ENCODE data around the gene CEP112. TPM values are rescaled to one million over a fixed set of nuclear protein-coding genes. Genes with fewer than 3 reads are reported as not detected.

Gene CEP112
- total and polyA plus RNA-seq, 2 of the 13 experiments (the other 11 are each of a cell fraction or from before 2014, with no cell fraction given), result 1.2 to 3.4 TPM

DNA sequence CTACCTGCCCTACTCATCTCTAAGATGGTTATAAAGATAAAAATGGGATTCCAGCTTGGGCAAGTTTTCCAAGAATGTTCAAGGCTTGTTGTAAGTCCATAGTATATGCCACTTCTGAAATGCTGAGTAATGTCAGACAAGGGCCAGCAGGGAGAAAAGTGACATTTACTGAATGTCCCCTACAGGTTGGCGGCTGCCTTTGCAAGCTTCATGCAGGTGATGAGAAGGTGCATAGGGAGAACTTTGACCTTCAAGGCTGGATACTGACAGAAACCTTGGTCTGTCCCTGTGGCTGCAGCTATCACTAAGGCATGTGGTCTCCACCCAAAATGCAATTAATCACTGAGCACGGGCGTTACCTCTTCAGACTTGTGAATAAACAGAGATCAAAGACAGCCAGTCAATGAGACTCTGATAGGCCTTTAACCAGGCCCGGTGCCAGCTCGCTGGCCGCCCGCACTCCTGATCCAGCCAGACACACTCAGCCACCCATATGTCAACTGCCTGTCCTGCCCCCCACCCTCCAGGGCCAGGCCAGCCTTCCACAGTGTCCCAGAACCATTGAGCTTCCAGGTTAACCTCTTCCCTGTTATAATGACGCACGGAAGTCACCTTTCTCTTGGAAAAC, 603.6 kb downstream of the CEP112 start (continued):
- TF ChIP-seq, protein P1, sequence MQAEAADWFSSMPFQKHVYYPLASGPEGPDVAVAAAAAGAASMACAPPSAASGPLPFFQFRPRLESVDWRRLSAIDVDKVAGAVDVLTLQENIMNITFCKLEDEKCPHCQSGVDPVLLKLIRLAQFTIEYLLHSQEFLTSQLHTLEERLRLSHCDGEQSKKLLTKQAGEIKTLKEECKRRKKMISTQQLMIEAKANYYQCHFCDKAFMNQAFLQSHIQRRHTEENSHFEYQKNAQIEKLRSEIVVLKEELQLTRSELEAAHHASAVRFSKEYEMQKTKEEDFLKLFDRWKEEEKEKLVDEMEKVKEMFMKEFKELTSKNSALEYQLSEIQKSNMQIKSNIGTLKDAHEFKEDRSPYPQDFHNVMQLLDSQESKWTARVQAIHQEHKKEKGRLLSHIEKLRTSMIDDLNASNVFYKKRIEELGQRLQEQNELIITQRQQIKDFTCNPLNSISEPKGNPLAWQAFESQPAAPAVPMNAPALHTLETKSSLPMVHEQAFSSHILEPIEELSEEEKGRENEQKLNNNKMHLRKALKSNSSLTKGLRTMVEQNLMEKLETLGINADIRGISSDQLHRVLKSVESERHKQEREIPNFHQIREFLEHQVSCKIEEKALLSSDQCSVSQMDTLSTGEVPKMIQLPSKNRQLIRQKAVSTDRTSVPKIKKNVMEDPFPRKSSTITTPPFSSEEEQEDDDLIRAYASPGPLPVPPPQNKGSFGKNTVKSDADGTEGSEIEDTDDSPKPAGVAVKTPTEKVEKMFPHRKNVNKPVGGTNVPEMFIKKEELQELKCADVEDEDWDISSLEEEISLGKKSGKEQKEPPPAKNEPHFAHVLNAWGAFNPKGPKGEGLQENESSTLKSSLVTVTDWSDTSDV (CRISPR knock-in tag; IDR thresholded peaks at IDR 0.05), result no peak
- TF ChIP-seq ZNF20 (CRISPR knock-in tag; IDR thresholded peaks at IDR 0.05), result no peak
- TF ChIP-seq KAT2B (IDR thresholded peaks at IDR 0.05; ENCODE audit: borderline replicate concordance, low read depth, low read length), result no peak
- no peak for TF ChIP-seq ZNF121 (CRISPR knock-in tag; IDR thresholded peaks at IDR 0.05)
- TF ChIP-seq ZNF350 (CRISPR knock-in tag; IDR thresholded peaks at IDR 0.05; ENCODE audit: borderline replicate concordance, low read depth), result no peak
- no peak for TF ChIP-seq MEF2D (CRISPR knock-in tag; IDR thresholded peaks at IDR 0.05)
- TF ChIP-seq ZNF761 (CRISPR knock-in tag; conservative IDR thresholded peaks at IDR 0.05), result no peak
- TF ChIP-seq ZNF670 (CRISPR knock-in tag; IDR thresholded peaks at IDR 0.05; ENCODE audit: borderline replicate concordance), result no peak
- TF ChIP-seq TP53 (CRISPR knock-in tag; conservative IDR thresholded peaks at IDR 0.05), result no peak
- TF ChIP-seq NFE2 (CRISPR knock-in tag; IDR thresholded peaks at IDR 0.05), result peak; percentile 84
- no peak for TF ChIP-seq ZNF616 (CRISPR knock-in tag; IDR thresholded peaks at IDR 0.05; ENCODE audit: low read depth)
- TF ChIP-seq ZFAT (CRISPR knock-in tag; conservative IDR thresholded peaks at IDR 0.05), result no peak
- TF ChIP-seq, protein P2, sequence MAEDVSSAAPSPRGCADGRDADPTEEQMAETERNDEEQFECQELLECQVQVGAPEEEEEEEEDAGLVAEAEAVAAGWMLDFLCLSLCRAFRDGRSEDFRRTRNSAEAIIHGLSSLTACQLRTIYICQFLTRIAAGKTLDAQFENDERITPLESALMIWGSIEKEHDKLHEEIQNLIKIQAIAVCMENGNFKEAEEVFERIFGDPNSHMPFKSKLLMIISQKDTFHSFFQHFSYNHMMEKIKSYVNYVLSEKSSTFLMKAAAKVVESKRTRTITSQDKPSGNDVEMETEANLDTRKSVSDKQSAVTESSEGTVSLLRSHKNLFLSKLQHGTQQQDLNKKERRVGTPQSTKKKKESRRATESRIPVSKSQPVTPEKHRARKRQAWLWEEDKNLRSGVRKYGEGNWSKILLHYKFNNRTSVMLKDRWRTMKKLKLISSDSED (CRISPR knock-in tag; IDR thresholded peaks at IDR 0.05), result no peak
- no peak for TF ChIP-seq SNRNP70 (IDR thresholded peaks at IDR 0.05; ENCODE audit: low read depth, low read length)
- no peak for TF ChIP-seq ZNF549 (CRISPR knock-in tag; IDR thresholded peaks at IDR 0.05)
- no peak for TF ChIP-seq POLR2A (IDR thresholded peaks at IDR 0.05; ENCODE audit: insufficient read depth in 1 of 2, low read depth in 2 of 2, low read length in 2 of 2)
- no peak for TF ChIP-seq ARNTL (CRISPR knock-in tag; IDR thresholded peaks at IDR 0.05)
- TF ChIP-seq, protein P3, sequence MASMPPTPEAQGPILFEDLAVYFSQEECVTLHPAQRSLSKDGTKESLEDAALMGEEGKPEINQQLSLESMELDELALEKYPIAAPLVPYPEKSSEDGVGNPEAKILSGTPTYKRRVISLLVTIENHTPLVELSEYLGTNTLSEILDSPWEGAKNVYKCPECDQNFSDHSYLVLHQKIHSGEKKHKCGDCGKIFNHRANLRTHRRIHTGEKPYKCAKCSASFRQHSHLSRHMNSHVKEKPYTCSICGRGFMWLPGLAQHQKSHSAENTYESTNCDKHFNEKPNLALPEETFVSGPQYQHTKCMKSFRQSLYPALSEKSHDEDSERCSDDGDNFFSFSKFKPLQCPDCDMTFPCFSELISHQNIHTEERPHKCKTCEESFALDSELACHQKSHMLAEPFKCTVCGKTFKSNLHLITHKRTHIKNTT (CRISPR knock-in tag; IDR thresholded peaks at IDR 0.05), result no peak
- no peak for TF ChIP-seq AHR (CRISPR knock-in tag; IDR thresholded peaks at IDR 0.05)
- TF ChIP-seq ZNF780A (CRISPR knock-in tag; IDR thresholded peaks at IDR 0.05), result 0 out of 2 replicates have a peak, but pooled peaks have one; percentile 8
- no peak for TF ChIP-seq NONO (IDR thresholded peaks at IDR 0.05)
- no peak for TF ChIP-seq NONO (CRISPR knock-in tag; conservative IDR thresholded peaks at IDR 0.05)
- TF ChIP-seq TAF1 (CRISPR knock-in tag; IDR thresholded peaks at IDR 0.05), result 0 out of 2 replicates have a peak, but pooled peaks have one; percentile 22
- TF ChIP-seq, protein P4, sequence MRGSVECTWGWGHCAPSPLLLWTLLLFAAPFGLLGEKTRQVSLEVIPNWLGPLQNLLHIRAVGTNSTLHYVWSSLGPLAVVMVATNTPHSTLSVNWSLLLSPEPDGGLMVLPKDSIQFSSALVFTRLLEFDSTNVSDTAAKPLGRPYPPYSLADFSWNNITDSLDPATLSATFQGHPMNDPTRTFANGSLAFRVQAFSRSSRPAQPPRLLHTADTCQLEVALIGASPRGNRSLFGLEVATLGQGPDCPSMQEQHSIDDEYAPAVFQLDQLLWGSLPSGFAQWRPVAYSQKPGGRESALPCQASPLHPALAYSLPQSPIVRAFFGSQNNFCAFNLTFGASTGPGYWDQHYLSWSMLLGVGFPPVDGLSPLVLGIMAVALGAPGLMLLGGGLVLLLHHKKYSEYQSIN (CRISPR knock-in tag; IDR thresholded peaks at IDR 0.05; ENCODE audit: borderline replicate concordance), result no peak
- no peak for TF ChIP-seq ZFP82 (CRISPR knock-in tag; IDR thresholded peaks at IDR 0.05; ENCODE audit: borderline replicate concordance)
- TF ChIP-seq MIER3 (CRISPR knock-in tag; IDR thresholded peaks at IDR 0.05; ENCODE audit: borderline replicate concordance), result no peak
- TF ChIP-seq NFYC (CRISPR knock-in tag; IDR thresholded peaks at IDR 0.05), result 0 out of 2 replicates have a peak, but pooled peaks have one; percentile 12

Measured in HepG2 (cell line).